Right lobe of liver (tissue), 4 donors: ENCODE results near the gene PLAAT4.

ENCODE experiments used
- POLR2A ChIP-seq: fragments of 450-650 bp; IDR thresholded peaks from one replicate; pipeline ENCODE4 v1.6.1; 2017; ENCODE audit warnings: antibody characterized with exemption, mild to moderate bottlenecking
- TF ChIP-seq, protein P1 (sequence below), 4 donors: fragments of 200-600 bp in 3 of 4; fragments of 450-650 bp in 1 of 4; IDR thresholded peaks; one replicate each; pipeline versions ENCODE4 v1.5.1 to v1.8.0; 2016 to 2022; ENCODE audit warnings: antibody characterized with exemption in 4 of 4, mild to moderate bottlenecking in 2 of 4
- donor health status: DM: no; HTN: no; CAD: no.
- donor health status: DM: no; HTN: no; CAD: no.
- donor health status: DM: no; HTN: yes; CAD: no.

DNA sequence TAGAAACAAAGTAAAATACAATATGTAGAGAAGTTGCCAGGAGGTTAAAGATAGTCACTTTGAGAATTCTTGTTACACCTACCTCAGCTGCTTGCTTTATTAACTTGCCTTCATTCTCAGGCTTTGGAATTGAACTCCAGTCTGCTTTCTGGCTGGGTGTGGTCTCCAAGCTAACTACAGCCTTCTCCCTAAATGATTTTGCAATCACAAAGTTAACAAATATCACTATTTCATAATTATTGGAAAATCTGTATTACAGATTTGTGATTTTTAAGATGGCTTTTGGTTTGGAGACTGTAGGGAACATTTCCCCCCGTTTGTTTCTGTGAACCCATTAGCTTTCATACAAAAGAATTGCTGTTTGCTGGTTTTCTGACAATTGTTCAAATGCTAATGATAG lies 47.8 kb upstream of the PLAAT4 start:
- TF ChIP-seq, protein P1, sequence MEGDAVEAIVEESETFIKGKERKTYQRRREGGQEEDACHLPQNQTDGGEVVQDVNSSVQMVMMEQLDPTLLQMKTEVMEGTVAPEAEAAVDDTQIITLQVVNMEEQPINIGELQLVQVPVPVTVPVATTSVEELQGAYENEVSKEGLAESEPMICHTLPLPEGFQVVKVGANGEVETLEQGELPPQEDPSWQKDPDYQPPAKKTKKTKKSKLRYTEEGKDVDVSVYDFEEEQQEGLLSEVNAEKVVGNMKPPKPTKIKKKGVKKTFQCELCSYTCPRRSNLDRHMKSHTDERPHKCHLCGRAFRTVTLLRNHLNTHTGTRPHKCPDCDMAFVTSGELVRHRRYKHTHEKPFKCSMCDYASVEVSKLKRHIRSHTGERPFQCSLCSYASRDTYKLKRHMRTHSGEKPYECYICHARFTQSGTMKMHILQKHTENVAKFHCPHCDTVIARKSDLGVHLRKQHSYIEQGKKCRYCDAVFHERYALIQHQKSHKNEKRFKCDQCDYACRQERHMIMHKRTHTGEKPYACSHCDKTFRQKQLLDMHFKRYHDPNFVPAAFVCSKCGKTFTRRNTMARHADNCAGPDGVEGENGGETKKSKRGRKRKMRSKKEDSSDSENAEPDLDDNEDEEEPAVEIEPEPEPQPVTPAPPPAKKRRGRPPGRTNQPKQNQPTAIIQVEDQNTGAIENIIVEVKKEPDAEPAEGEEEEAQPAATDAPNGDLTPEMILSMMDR (IDR thresholded peaks at IDR 0.05): no peak
- no peak for TF ChIP-seq POLR2A
